Osteocyte (in vitro differentiated cells): ENCODE measurements around the gene PLXNA4. TPM values are rescaled to one million over a fixed set of nuclear protein-coding genes. Genes with fewer than 3 reads are reported as not detected.

Experiments used
- DNase-seq: peaks from one replicate; pipeline ENCODE4 v3.0.0; 2021; ENCODE audit warnings: mixed read lengths; ENCODE audit not compliant: unreplicated experiment; ENCODE audit errors: extremely low spot score
- H3K27ac Mint-ChIP-seq: one replicate; pipeline ENCODE4 v1.8.0; 2021; ENCODE audit warnings: mild to moderate bottlenecking, mixed read lengths; ENCODE audit not compliant: unreplicated experiment
- H3K27me3 Mint-ChIP-seq: one replicate; pipeline ENCODE4 v1.8.0; 2021; ENCODE audit warnings: mixed read lengths; ENCODE audit not compliant: unreplicated experiment
- H3K36me3 Mint-ChIP-seq: one replicate; pipeline ENCODE4 v1.8.0; 2021; ENCODE audit warnings: mixed read lengths; ENCODE audit not compliant: unreplicated experiment
- H3K4me1 Mint-ChIP-seq: one replicate; pipeline ENCODE4 v1.8.0; 2021; ENCODE audit warnings: mixed read lengths; ENCODE audit not compliant: unreplicated experiment
- H3K4me3 Mint-ChIP-seq: one replicate; pipeline ENCODE4 v1.8.0; 2021; ENCODE audit warnings: mild to moderate bottlenecking, moderate library complexity, mixed read lengths; ENCODE audit not compliant: unreplicated experiment
- H3K9me3 Mint-ChIP-seq: one replicate; pipeline ENCODE4 v1.8.0; 2021; ENCODE audit warnings: mixed read lengths; ENCODE audit not compliant: unreplicated experiment
- CTCF ChIP-seq: fragments of 200-600 bp; sonication (generic); IDR thresholded peaks from 2 replicates; pipeline ENCODE4 v1.5.0; 2021; ENCODE audit warnings: antibody characterized with exemption, mild to moderate bottlenecking, moderate library complexity
- total RNA-seq: library from RNA; stranded (reverse); gene quantifications from 2 replicates; pipeline ENCODE4 v1.2.1, GENCODE V29; 2021

PLXNA4 gene
- total RNA-seq, 1 donor from 2014 or later: 59.0 TPM

DNA sequence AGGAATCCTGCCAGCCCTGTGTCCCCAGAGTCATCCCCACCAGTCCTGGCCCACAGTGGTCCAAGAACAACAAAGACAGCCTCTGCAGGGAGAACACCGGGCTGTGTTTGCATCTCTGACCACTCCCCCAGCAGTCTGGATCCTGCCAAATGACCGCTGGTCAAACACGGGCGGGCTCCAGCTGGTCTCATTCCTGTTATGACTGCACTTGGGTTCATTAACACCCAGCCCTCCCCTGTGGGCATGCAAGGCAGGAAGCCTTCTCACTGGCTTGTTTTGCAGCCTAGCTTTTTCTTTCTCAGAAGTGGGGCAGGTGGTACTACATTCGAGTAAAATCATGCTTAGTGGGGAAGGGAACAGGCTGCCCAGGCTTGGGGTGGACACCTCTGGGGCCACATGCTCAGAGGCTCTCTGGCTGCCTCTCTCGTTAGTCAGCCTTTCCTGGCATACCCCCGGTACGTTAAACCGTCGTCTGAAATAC, 190.0 kb downstream of the PLXNA4 start:
- Mint-ChIP-seq H3K27ac (peak overlapping the region; percentile 78), H3K4me3 (no peak overlapping the region), H3K36me3 (no peaks in the 10 kb centered on the region), H3K27me3 (no peaks in the 10 kb centered on the region), H3K9me3 (no peaks in the 10 kb centered on the region), H3K4me1 (peaks cover 84% of the 10 kb centered on the region)
- DNase-seq: peak; percentile 90
- TF ChIP-seq CTCF: no peak

GRCh38 chr7:132383962-132384361, 192.3 kb downstream of the PLXNA4 start:
- Mint-ChIP-seq H3K36me3 (no peaks in the 10 kb centered on the region), H3K4me1 (peaks cover 85% of the 10 kb centered on the region), H3K27me3 (no peaks in the 10 kb centered on the region), H3K4me3 (no peak overlapping the region), H3K27ac (no peak overlapping the region), H3K9me3 (no peaks in the 10 kb centered on the region)
- no peak for TF ChIP-seq CTCF
- DNase-seq: no peak

DNA sequence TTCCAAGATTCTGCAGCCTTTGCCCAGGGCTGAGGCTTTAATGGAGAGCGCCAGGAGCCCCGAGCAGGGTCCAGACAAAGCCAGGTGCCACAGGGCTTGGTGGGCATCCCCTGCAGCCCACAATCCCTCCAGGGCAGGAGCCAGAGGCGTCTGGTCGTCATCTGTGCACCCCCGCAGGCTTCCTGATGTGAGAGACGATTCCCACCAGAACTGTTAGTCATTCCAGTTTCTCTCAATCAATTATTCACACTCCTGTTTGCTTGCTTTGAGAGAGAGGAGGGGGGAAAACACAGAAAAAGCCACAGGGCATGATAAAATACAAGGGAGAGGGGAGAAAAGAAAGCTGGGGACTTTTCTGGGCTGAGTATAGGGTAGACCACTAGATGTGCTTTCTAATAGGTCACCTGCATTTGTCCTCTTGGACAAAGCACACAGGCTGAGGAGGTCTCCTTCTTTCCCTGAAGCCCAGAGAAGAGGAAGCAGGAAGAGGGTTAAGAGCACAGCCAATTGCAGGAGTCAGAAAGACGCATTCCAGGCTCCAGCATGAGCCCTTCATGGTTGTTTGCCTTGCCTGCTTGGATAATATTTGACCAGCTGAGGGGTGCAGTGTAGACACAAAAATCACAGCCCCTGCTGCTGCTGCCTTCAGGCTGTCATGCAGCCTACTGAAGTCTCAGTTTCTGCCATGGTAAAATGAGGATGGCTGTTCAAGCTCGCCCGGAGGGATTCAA, 194.4 kb downstream of the PLXNA4 start:
- Mint-ChIP-seq H3K9me3 (no peaks in the 10 kb centered on the region), H3K27ac (peak overlapping the region; percentile 58), H3K27me3 (no peaks in the 10 kb centered on the region), H3K4me3 (no peak overlapping the region), H3K36me3 (no peaks in the 10 kb centered on the region), H3K4me1 (peaks cover 70% of the 10 kb centered on the region)
- no peak for TF ChIP-seq CTCF
- DNase-seq: no peak

DNA sequence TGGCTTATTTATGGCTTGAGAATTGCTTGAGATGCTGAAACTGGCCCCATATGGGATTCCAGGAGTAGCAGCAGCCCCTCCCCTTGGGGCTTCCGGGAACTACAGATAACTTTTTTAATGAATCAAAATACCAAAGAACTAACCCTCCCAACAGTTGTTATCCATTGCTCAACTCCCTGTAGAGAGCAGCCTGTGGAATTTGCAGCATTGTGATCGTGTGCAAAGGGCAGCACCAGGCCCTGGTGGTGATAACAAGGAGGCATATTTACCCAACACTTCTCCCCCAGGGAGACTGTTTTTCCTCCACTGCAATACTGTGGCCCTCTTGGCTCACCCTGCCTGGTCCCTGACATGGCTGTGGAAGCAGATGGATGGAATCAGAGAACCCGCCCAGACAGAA, 196.2 kb downstream of the PLXNA4 start:
- no peak for DNase-seq

More for the DNA sequence above, 196.2 kb downstream of the PLXNA4 start:
- H3K9me3 Mint-ChIP-seq: no peaks in the 10 kb centered on the region
- peak overlapping the region; percentile 48 for H3K27ac Mint-ChIP-seq
- H3K4me3 Mint-ChIP-seq: no peak overlapping the region
- peak; percentile 22 for TF ChIP-seq CTCF
- no peaks in the 10 kb centered on the region for H3K36me3 Mint-ChIP-seq
- peaks cover 61% of the 10 kb centered on the region for H3K4me1 Mint-ChIP-seq
- no peaks in the 10 kb centered on the region for H3K27me3 Mint-ChIP-seq
